Mesothelial cell of epicardium (in vitro differentiated cells): ENCODE measurements around the gene LRRC9. TPM values are rescaled to one million over a fixed set of nuclear protein-coding genes. Genes with fewer than 3 reads are reported as not detected.

Source experiments
- DNase-seq, 2 experiments: peaks; one replicate each; pipeline ENCODE4 v3.0.0; 2021; ENCODE audit warnings: low spot score in 2 of 2; ENCODE audit not compliant: unreplicated experiment in 2 of 2
- H3K27ac Mint-ChIP-seq: 2 replicates; pipeline ENCODE4 v1.8.0; 2021; ENCODE audit warnings: mixed read lengths
- H3K27me3 Mint-ChIP-seq: 2 replicates; pipeline ENCODE4 v1.8.0; 2021; ENCODE audit warnings: low read depth, mixed read lengths
- H3K36me3 Mint-ChIP-seq: 2 replicates; pipeline ENCODE4 v1.8.0; 2021; ENCODE audit warnings: mixed read lengths
- H3K4me1 Mint-ChIP-seq: 2 replicates; pipeline ENCODE4 v1.8.0; 2021; ENCODE audit warnings: mixed read lengths
- H3K4me3 Mint-ChIP-seq: 2 replicates; pipeline ENCODE4 v1.8.0; 2021; ENCODE audit warnings: mild to moderate bottlenecking, moderate library complexity, mixed read lengths
- H3K9me3 Mint-ChIP-seq: 2 replicates; pipeline ENCODE4 v1.8.0; 2021; ENCODE audit warnings: mixed read lengths
- total RNA-seq: library from RNA; stranded (reverse); gene quantifications from 3 replicates; pipeline ENCODE4 v1.2.1, GENCODE V29; 2021
- TF ChIP-seq, protein P1 (sequence below): fragments of 200-600 bp; sonication (generic); IDR thresholded peaks from one replicate; pipeline ENCODE4 v1.5.0; 2021; ENCODE audit warnings: antibody characterized with exemption; ENCODE audit not compliant: unreplicated experiment

Gene LRRC9
- total RNA-seq, 1 donor from 2014 or later, result 0.45 TPM

DNA sequence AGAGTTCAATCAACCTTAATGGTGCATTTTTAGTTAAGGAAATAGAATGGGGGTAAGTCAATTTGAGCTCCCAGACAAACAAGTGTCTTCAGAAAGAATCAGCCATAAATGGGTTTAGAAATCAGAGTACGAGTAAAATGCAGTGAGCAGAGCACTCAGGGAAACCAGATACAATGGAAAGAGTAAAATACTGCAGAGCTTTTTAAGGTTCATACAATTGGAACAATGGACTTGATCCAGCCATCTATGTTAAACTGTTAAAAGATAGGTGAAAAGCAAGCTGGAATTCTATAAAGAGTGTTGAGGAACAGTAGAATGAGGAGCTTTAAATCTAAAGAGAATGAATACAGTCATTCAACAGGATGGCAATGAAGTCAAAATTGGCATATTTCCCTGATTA lies 147.9 kb downstream of the LRRC9 start:
- Mint-ChIP-seq H3K36me3 (no peaks in the 10 kb centered on the region), H3K9me3 (no peaks in the 10 kb centered on the region), H3K27me3 (peaks cover 2% of the 10 kb centered on the region), H3K4me3 (no peak overlapping the region), H3K4me1 (peaks cover 3% of the 10 kb centered on the region), H3K27ac (no peak overlapping the region)
- TF ChIP-seq, protein P1, sequence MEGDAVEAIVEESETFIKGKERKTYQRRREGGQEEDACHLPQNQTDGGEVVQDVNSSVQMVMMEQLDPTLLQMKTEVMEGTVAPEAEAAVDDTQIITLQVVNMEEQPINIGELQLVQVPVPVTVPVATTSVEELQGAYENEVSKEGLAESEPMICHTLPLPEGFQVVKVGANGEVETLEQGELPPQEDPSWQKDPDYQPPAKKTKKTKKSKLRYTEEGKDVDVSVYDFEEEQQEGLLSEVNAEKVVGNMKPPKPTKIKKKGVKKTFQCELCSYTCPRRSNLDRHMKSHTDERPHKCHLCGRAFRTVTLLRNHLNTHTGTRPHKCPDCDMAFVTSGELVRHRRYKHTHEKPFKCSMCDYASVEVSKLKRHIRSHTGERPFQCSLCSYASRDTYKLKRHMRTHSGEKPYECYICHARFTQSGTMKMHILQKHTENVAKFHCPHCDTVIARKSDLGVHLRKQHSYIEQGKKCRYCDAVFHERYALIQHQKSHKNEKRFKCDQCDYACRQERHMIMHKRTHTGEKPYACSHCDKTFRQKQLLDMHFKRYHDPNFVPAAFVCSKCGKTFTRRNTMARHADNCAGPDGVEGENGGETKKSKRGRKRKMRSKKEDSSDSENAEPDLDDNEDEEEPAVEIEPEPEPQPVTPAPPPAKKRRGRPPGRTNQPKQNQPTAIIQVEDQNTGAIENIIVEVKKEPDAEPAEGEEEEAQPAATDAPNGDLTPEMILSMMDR, result no peak
- DNase-seq, result no peak

DNA sequence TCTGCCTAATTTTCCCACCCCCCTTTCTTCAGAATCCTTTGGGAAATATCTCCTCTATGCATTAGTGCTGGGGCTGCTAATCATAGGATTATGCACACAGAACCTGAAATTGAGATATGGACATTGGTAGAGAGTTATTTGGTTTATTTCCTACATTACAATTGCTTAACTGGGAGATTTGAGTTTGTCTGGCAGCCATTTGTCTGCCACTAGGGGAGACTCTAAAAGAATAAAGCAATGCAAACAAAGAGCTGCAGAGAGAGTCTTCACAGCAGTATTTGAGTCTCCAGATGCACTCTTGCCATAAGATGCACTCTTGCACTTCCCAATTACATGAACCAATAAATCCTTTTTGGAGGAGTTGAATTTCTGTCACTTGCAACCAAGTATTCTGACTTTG lies 159.8 kb downstream of the LRRC9 start:
- H3K27me3 Mint-ChIP-seq, result no peaks in the 10 kb centered on the region
- H3K4me1 Mint-ChIP-seq, result no peaks in the 10 kb centered on the region
- TF ChIP-seq, protein P1, result no peak
- DNase-seq, result no peak
- H3K36me3 Mint-ChIP-seq, result no peaks in the 10 kb centered on the region
- H3K9me3 Mint-ChIP-seq, result peaks cover 9% of the 10 kb centered on the region
- H3K27ac Mint-ChIP-seq, result no peak overlapping the region
- H3K4me3 Mint-ChIP-seq, result no peak overlapping the region

DNA sequence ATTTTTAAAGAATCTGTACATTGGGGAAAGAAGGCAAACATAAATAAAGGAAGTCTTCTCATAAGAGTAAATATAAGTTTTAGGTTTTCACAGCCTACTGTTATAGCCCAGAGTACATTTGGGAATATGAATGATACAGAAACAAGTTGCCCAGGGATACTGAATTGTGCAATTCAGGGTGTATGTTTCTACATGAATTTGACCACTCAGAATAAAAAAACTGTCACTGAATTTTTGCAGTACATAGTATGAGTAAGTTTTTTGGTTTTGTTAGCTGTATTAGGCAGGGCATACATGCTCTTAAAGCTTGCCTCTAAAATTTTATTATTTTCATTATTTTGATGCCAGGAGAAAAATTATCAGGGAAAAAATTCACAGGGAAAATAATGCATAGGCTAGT lies 165.1 kb downstream of the LRRC9 start:
- Mint-ChIP-seq H3K27me3 (no peaks in the 10 kb centered on the region), H3K9me3 (no peaks in the 10 kb centered on the region), H3K36me3 (no peaks in the 10 kb centered on the region), H3K4me3 (no peak overlapping the region), H3K27ac (no peak overlapping the region), H3K4me1 (no peaks in the 10 kb centered on the region)
- DNase-seq, result no peak
- TF ChIP-seq, protein P1, result no peak

DNA sequence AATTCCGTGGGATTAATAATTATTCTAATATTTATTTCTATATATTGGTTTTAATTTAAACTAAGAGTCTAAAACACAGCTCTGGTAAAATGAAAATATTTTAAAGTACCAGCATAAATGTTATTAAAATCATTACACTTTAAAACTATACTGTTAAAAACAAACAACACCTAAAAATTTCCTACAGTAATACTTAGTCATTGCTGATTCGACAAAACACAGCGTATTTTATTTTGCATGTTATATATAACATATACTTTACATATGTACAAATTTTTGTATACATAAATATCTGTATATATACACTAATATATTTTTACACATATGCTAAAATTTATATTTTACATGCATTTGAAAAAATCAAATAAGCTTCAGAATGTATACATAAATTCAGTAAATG lies 165.7 kb downstream of the LRRC9 start:
- H3K27ac Mint-ChIP-seq, result no peak overlapping the region
- no peaks in the 10 kb centered on the region for H3K36me3 Mint-ChIP-seq
- H3K4me3 Mint-ChIP-seq, result no peak overlapping the region
- TF ChIP-seq, protein P1, result no peak
- peaks cover 2% of the 10 kb centered on the region for H3K4me1 Mint-ChIP-seq
- DNase-seq, result no peak
- no peaks in the 10 kb centered on the region for H3K9me3 Mint-ChIP-seq
- no peaks in the 10 kb centered on the region for H3K27me3 Mint-ChIP-seq

DNA sequence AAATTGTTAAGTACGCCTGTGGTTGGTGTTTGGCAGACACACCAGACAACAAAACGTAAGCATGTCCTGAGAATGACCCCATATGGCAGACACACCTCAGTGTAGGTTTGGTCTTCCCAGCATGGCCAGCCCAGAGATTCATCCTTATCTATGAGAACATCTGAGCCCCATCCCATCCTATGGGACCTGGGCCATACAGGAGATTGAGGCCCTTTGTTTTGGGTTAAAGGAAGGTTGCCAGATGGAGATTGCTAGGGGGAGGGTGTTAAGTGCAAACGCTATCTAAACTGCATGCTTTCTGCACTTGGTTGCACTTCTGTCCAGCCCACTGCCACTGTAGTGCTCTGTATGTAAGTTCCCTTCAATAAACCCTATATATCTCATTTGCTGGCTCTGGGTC lies 167.7 kb downstream of the LRRC9 start:
- TF ChIP-seq, protein P1, result no peak
- H3K27me3 Mint-ChIP-seq, result no peaks in the 10 kb centered on the region
- DNase-seq, result no peak
- peaks cover 7% of the 10 kb centered on the region for H3K4me1 Mint-ChIP-seq
- H3K36me3 Mint-ChIP-seq, result no peaks in the 10 kb centered on the region
- H3K4me3 Mint-ChIP-seq, result no peak overlapping the region
- no peaks in the 10 kb centered on the region for H3K9me3 Mint-ChIP-seq
- no peak overlapping the region for H3K27ac Mint-ChIP-seq

DNA sequence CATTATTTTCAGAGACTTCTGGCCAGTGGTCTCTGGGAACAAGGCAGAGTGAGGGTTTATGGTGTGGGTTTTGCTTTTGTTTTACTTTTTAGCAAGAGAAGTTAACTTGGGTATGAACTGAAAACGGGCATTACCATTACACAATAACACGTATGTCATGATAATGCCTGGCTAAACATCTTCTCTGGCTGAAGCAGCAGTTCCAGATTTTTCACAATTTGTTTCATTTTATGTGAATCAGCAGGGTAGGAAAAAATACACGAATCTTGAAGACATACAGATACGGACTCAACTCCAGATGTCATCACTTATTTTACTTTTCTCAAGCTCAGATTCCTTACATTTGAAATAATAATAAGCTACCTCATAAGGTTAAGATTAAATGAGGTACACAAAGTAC lies 169.3 kb downstream of the LRRC9 start:
- Mint-ChIP-seq H3K36me3 (no peaks in the 10 kb centered on the region), H3K27me3 (no peaks in the 10 kb centered on the region), H3K4me3 (no peak overlapping the region), H3K4me1 (peaks cover 19% of the 10 kb centered on the region), H3K27ac (peak overlapping the region; percentile 26), H3K9me3 (no peaks in the 10 kb centered on the region)
- TF ChIP-seq, protein P1, result no peak
- no peak for DNase-seq
